WERI-Rb-1 (cell line): ENCODE measurements around the gene L2HGDH.

Experiments
- DNase-seq: peaks from one replicate; pipeline ENCODE4 v3.0.0-alpha.2; 2020
- H3K27ac ChIP-seq: fragments of 250-450 bp; sonication (Bioruptor Pico); 2 replicates; pipeline ENCODE4 v1.5.1; 2020; ENCODE audit warnings: mild to moderate bottlenecking, moderate library complexity
- H3K27me3 ChIP-seq: fragments of 250-450 bp; sonication (Bioruptor Pico); 2 replicates; pipeline ENCODE4 v1.5.1; 2021; ENCODE audit warnings: mild to moderate bottlenecking, low read depth, moderate library complexity; ENCODE audit not compliant: insufficient read depth, severe bottlenecking
- H3K36me3 ChIP-seq: fragments of 250-450 bp; sonication (Bioruptor Pico); 2 replicates; pipeline ENCODE4 v1.5.1; 2020; ENCODE audit warnings: mild to moderate bottlenecking, moderate library complexity
- H3K4me3 ChIP-seq: 2 replicates; pipeline ENCODE4 v1.5.1; 2011; ENCODE audit warnings: low read depth, mild to moderate bottlenecking, control low read depth, low read length
- H3K9me3 ChIP-seq: fragments of 250-450 bp; sonication (Bioruptor Pico); 2 replicates; pipeline ENCODE4 v1.5.1; 2021; ENCODE audit warnings: mild to moderate bottlenecking, moderate library complexity; ENCODE audit not compliant: severe bottlenecking
- TF ChIP-seq, protein P1 (sequence below): IDR thresholded peaks from 2 replicates; pipeline ENCODE4 v1.5.1; 2011; ENCODE audit warnings: low read depth, mild to moderate bottlenecking, control low read depth, inconsistent platforms, low read length

L2HGDH gene

DNA sequence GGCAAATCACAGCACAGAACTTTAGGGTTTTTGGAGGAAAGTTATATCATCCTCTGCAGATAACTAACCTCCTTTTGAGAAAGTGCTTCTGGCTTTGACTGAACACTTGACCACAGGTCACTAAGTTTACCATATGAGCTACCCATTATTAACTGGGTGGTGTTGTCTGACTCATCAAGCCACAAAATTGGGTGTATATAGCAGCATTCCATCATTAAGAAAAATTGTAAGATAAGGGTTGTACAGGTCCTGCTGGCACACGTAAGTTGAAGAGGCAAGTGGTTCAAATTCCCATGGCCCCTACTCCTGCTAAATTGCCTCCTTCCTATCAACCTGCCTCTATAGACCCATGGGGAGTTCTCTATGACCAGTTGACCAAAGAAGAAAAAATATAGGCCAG is 39.5 kb downstream of the L2HGDH start:
- no peaks in the 10 kb centered on the region for H3K27me3 ChIP-seq
- TF ChIP-seq, protein P1, sequence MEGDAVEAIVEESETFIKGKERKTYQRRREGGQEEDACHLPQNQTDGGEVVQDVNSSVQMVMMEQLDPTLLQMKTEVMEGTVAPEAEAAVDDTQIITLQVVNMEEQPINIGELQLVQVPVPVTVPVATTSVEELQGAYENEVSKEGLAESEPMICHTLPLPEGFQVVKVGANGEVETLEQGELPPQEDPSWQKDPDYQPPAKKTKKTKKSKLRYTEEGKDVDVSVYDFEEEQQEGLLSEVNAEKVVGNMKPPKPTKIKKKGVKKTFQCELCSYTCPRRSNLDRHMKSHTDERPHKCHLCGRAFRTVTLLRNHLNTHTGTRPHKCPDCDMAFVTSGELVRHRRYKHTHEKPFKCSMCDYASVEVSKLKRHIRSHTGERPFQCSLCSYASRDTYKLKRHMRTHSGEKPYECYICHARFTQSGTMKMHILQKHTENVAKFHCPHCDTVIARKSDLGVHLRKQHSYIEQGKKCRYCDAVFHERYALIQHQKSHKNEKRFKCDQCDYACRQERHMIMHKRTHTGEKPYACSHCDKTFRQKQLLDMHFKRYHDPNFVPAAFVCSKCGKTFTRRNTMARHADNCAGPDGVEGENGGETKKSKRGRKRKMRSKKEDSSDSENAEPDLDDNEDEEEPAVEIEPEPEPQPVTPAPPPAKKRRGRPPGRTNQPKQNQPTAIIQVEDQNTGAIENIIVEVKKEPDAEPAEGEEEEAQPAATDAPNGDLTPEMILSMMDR = no peak
- no peak overlapping the region for H3K27ac ChIP-seq
- H3K9me3 ChIP-seq = no peaks in the 10 kb centered on the region
- DNase-seq = no peak
- no peak overlapping the region for H3K4me3 ChIP-seq
- peaks cover 17% of the 10 kb centered on the region for H3K36me3 ChIP-seq

DNA sequence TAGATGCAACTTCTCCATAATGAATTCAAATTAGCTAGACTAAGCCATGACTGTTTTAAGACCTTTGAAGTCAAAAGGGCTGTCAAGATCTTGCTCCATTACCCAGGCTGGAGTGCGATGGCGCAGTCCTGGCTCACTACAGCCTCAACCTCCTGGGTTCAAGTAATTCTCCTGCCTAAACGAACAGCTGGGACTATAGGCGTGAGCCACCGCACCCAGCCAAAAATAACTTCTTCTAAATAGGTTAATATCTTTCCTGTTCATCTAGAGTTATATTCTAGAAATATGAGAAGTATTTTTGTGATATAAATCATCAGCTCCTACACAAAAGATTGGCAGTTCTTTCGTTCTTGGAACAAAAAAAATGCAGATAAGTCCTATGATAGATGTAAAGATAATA is 41.1 kb downstream of the L2HGDH start:
- Histone ChIP-seq H3K27ac (no peak overlapping the region), H3K36me3 (peaks cover 17% of the 10 kb centered on the region), H3K27me3 (no peaks in the 10 kb centered on the region), H3K9me3 (no peaks in the 10 kb centered on the region), H3K4me3 (no peak overlapping the region)
- DNase-seq = no peak
- TF ChIP-seq, protein P1 = no peak

DNA sequence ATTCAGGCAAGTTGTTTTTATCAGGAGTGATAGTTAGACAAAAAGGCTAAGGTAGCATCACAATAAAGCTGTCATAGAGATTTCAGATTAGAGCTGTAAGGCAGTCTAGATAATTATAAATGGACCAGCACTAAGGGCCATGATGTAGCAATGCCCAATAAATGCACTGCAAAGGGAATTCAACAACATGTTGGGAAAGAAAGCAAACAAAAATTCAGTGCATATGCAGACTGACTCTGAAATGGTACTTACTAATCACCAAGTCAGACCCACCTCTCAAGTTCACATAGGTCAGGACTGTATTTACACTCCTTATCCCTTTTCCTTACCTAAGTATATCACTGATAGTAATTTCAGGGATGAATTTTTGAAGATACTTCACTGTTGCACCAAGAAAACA is 47.0 kb downstream of the L2HGDH start:
- H3K36me3 ChIP-seq = peaks cover 32% of the 10 kb centered on the region
- H3K27me3 ChIP-seq = no peaks in the 10 kb centered on the region
- DNase-seq = no peak
- TF ChIP-seq, protein P1 = no peak
- H3K27ac ChIP-seq = no peak overlapping the region
- H3K4me3 ChIP-seq = no peak overlapping the region
- no peaks in the 10 kb centered on the region for H3K9me3 ChIP-seq

DNA sequence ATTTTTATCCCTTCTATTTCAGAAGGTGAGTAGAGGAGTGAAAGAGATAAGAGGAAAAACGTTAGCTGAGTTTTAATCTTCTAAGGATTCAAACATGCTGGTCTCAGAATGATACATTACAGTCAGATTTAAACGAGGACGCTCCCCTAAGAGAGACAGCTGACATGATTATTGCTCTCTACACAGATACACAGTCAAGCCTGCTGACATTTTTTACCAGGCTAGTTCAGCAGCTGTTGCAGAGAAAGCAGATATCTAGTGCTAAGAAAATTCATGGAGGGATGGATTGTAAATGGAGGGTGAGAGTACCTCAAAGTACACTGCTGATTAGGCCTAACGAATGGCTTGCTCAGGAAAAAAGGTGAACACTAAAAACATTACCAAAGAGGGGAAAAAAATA is 48.7 kb downstream of the L2HGDH start:
- no peaks in the 10 kb centered on the region for H3K9me3 ChIP-seq
- H3K27me3 ChIP-seq = no peaks in the 10 kb centered on the region
- H3K27ac ChIP-seq = peak overlapping the region; percentile 65
- DNase-seq = no peak
- H3K36me3 ChIP-seq = peaks cover 27% of the 10 kb centered on the region
- no peak overlapping the region for H3K4me3 ChIP-seq
- TF ChIP-seq, protein P1 = no peak

DNA sequence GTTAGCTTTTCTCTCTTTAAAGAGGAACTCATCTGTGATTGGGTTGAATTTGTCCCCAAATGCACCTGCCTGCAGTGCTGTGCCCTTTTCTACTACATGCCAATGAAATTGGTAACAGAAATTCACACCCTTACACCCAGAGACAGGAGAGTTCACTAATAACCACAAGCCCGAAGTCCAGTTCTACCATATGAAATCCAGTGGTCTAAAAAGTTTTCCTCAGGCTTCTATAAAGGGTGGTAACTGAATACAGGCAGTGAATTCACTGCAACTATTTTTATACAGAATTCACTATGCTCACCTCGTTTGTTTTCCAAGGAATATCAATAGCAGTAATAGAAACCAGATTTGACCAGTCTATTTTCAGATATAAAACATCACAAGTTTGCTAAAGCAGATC is 49.2 kb downstream of the L2HGDH start:
- Histone ChIP-seq H3K36me3 (peaks cover 28% of the 10 kb centered on the region), H3K27me3 (no peaks in the 10 kb centered on the region), H3K27ac (peak overlapping the region; percentile 65), H3K9me3 (no peaks in the 10 kb centered on the region), H3K4me3 (no peak overlapping the region)
- TF ChIP-seq, protein P1 = no peak
- no peak for DNase-seq

DNA sequence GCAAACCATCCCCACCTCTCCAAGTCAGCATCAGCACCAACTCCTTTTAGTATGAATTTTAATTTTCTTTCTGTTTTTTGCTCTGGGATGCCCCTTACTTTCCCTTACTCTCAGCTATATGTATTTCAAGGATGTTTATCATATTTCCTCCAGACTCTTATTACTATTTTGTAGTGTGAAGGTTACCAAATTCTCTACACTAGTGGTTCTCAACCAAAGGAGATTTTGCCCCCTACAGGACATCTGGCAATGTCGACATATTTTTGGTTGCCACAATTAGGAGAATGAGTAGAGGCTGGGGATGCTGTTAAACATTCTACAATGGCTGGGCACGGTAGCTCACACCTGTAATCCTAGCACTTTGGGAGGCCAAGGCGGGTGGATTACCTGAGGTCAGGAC is 51.5 kb downstream of the L2HGDH start:
- Histone ChIP-seq H3K27ac (no peak overlapping the region), H3K9me3 (no peaks in the 10 kb centered on the region), H3K27me3 (no peaks in the 10 kb centered on the region), H3K36me3 (peaks cover 19% of the 10 kb centered on the region), H3K4me3 (no peak overlapping the region)
- no peak for DNase-seq
- TF ChIP-seq, protein P1 = no peak
